PC-3 (cell line): ENCODE measurements around the gene SLC13A2. TPM values are rescaled to one million over a fixed set of nuclear protein-coding genes. Genes with fewer than 3 reads are reported as not detected.

Experiments used
- ATAC-seq: fragments of 200-7000 bp; cut with Tn5 transposase; 2 replicates; pipeline ENCODE4 v1.9.1; 2020; ENCODE audit warnings: mild to moderate bottlenecking, moderate library complexity
- BruUV-seq: library from RNA; stranded (reverse); fragments of 400-500 nt; replicated peaks from 2 replicates; lab custom pipeline; 2021; lab: Mats Ljungman, UMichigan
- CTCF ChIA-PET: fragments of 300-600 bp; sonication (Branson Sonifier 250); formaldehyde crosslinking; loops from one replicate; lab custom pipeline; 2022; ENCODE audit warnings: antibody characterized with exemption; lab: Charles Lee
- POLR2A ChIA-PET: fragments of 300-600 bp; sonication (Branson Sonifier 250); formaldehyde crosslinking; loops from one replicate; lab custom pipeline; 2022; ENCODE audit warnings: antibody characterized with exemption; ENCODE audit not compliant: unreplicated experiment; lab: Charles Lee
- DNase-seq: peaks from one replicate; pipeline ENCODE4 v3.0.0-alpha.2; 2015
- H2AFZ ChIP-seq: fragments of 300-600 bp; sonication (generic); 2 replicates; pipeline ENCODE4 v1.6.0; 2016; ENCODE audit warnings: antibody characterized with exemption, low read length
- H3F3A ChIP-seq: fragments of 300-600 bp; sonication (generic); one replicate; pipeline ENCODE4 v1.6.0; 2017; ENCODE audit warnings: antibody characterized with exemption, low read length, control low read depth, mild to moderate bottlenecking; ENCODE audit not compliant: unreplicated experiment
- H3K27ac ChIP-seq: fragments of 300-600 bp; sonication (generic); 2 replicates; pipeline ENCODE4 v1.5.1; 2016; ENCODE audit warnings: mild to moderate bottlenecking, low read length
- H3K27me3 ChIP-seq: fragments of 300-600 bp; sonication (generic); 2 replicates; pipeline ENCODE4 v1.6.1; 2016; ENCODE audit warnings: low read length, mixed read lengths
- H3K36me3 ChIP-seq: fragments of 300-600 bp; sonication (generic); 2 replicates; pipeline ENCODE4 v1.6.1; 2016; ENCODE audit warnings: low read depth, mixed run types, low read length, mixed read lengths
- H3K4me1 ChIP-seq: fragments of 300-600 bp; sonication (generic); 2 replicates; pipeline ENCODE4 v1.5.1; 2016; ENCODE audit warnings: low read length; ENCODE audit not compliant: insufficient read depth
- H3K4me2 ChIP-seq: fragments of 300-600 bp; sonication (generic); 2 replicates; pipeline ENCODE4 v1.6.0; 2016; ENCODE audit warnings: low read length
- H3K4me3 ChIP-seq: fragments of 300-600 bp; sonication (generic); 2 replicates; pipeline ENCODE4 v1.5.1; 2016; ENCODE audit warnings: mild to moderate bottlenecking, low read length, mixed read lengths
- H3K79me2 ChIP-seq: fragments of 300-600 bp; sonication (generic); 2 replicates; pipeline ENCODE4 v1.6.1; 2017; ENCODE audit warnings: low read length, mixed read lengths
- H3K9ac ChIP-seq: fragments of 300-600 bp; sonication (generic); 2 replicates; pipeline ENCODE4 v1.6.0; 2016; ENCODE audit warnings: mild to moderate bottlenecking, low read length
- H3K9me2 ChIP-seq: fragments of 300-600 bp; sonication (generic); replicated peaks from 2 replicates; pipeline ENCODE4 v1.6.1; 2016; ENCODE audit warnings: mixed run types, low read length, mixed read lengths
- H3K9me3 ChIP-seq: fragments of 300-600 bp; sonication (generic); 2 replicates; pipeline ENCODE4 v1.6.1; 2016; ENCODE audit warnings: low read length, mixed read lengths
- H4K20me1 ChIP-seq: fragments of 300-600 bp; sonication (generic); 2 replicates; pipeline ENCODE4 v1.6.1; 2016; ENCODE audit warnings: low read length, mixed read lengths
- EZH2 ChIP-seq: fragments of 300-600 bp; sonication (generic); IDR thresholded peaks from one replicate; pipeline ENCODE4 v1.6.1; 2017; ENCODE audit warnings: antibody characterized with exemption, mild to moderate bottlenecking, low read length; ENCODE audit not compliant: unreplicated experiment
- EZH2phosphoT487 ChIP-seq: fragments of 300-600 bp; sonication (generic); IDR thresholded peaks from 2 replicates; pipeline ENCODE4 v1.6.1; 2018; ENCODE audit warnings: mild to moderate bottlenecking, antibody characterized with exemption, low read length, borderline replicate concordance
- intact Hi-C: fragments of 100-400 bp; cut with micrococcal nuclease; formaldehyde crosslinking; loops from 2 replicates; pipeline ENCODE4 v1.9.0; 2023
- total RNA-seq: library from RNA; depleted of rRNA; stranded (reverse); fragments of >200 nt; gene quantifications from 2 replicates; pipeline ENCODE4 v1.2.3, GENCODE V29; 2014
- TF ChIP-seq, protein P1 (sequence below): fragments of 300-600 bp; sonication (generic); conservative IDR thresholded peaks from 2 replicates; pipeline ENCODE4 v1.5.1; 2017; ENCODE audit warnings: antibody characterized with exemption, low read depth, mild to moderate bottlenecking, low read length

Gene SLC13A2
- total RNA-seq, 1 experiment from 2014 or later: not detected

- TF ChIP-seq EZH2phosphoT487: no peak
- TF ChIP-seq, protein P1, sequence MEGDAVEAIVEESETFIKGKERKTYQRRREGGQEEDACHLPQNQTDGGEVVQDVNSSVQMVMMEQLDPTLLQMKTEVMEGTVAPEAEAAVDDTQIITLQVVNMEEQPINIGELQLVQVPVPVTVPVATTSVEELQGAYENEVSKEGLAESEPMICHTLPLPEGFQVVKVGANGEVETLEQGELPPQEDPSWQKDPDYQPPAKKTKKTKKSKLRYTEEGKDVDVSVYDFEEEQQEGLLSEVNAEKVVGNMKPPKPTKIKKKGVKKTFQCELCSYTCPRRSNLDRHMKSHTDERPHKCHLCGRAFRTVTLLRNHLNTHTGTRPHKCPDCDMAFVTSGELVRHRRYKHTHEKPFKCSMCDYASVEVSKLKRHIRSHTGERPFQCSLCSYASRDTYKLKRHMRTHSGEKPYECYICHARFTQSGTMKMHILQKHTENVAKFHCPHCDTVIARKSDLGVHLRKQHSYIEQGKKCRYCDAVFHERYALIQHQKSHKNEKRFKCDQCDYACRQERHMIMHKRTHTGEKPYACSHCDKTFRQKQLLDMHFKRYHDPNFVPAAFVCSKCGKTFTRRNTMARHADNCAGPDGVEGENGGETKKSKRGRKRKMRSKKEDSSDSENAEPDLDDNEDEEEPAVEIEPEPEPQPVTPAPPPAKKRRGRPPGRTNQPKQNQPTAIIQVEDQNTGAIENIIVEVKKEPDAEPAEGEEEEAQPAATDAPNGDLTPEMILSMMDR: no peak
- no peak for TF ChIP-seq EZH2
- H3K27ac ChIP-seq: no peak overlapping the region
- no peaks in the 10 kb centered on the region for H4K20me1 ChIP-seq
- no peak overlapping the region for H3K9ac ChIP-seq
- no peaks in the 10 kb centered on the region for H3K36me3 ChIP-seq
- DNase-seq (no peak), ATAC-seq (no peak)
- ChIA-PET POLR2A (no interaction called here), CTCF (no interaction called here)
- intact Hi-C loops: no loop called here
- no peaks in the 10 kb centered on the region for H3K27me3 ChIP-seq
- no peaks in the 10 kb centered on the region for H3F3A ChIP-seq
- no peak overlapping the region for H3K4me2 ChIP-seq
- H3K4me1 ChIP-seq: no peaks in the 10 kb centered on the region
- no peaks in the 10 kb centered on the region for H3K9me2 ChIP-seq
- no peaks in the 10 kb centered on the region for H3K79me2 ChIP-seq
- no peaks in the 10 kb centered on the region for H3K9me3 ChIP-seq
- H3K4me3 ChIP-seq: no peak overlapping the region
- no TSS peak for BruUV-seq
- no peak overlapping the region for H2AFZ ChIP-seq
Measured at GRCh38 chr17:28476076-28476865, 2.8 kb downstream of the SLC13A2 start.

GRCh38 chr17:28477928-28478327, 4.5 kb downstream of the SLC13A2 start:
- TF ChIP-seq, protein P1: no peak
- POLR2A ChIA-PET: no interaction called here

More at GRCh38 chr17:28477928-28478327, 4.5 kb downstream of the SLC13A2 start:
- Histone ChIP-seq H4K20me1 (no peaks in the 10 kb centered on the region), H3K4me1 (no peaks in the 10 kb centered on the region), H3K9me3 (no peaks in the 10 kb centered on the region), H3F3A (no peaks in the 10 kb centered on the region), H3K36me3 (no peaks in the 10 kb centered on the region), H3K79me2 (no peaks in the 10 kb centered on the region), H3K4me3 (no peak overlapping the region), H3K9ac (no peak overlapping the region), H3K4me2 (no peak overlapping the region), H2AFZ (no peak overlapping the region), H3K9me2 (no peaks in the 10 kb centered on the region), H3K27ac (no peak overlapping the region), H3K27me3 (no peaks in the 10 kb centered on the region)
- CTCF ChIA-PET: no interaction called here
- ATAC-seq (no peak), DNase-seq (no peak)
- intact Hi-C loops: no loop called here
- BruUV-seq: no TSS peak
